Measurements from ENCODE around the gene GPR37L1. TPM values are rescaled to one million over a fixed set of nuclear protein-coding genes. Genes with fewer than 3 reads are reported as not detected.

GPR37L1 gene
- total and polyA plus RNA-seq, 2 donors: under 0.01 to 0.09 TPM

GRCh38 chr1:202129453-202130296 lies 7.0 kb downstream of the GPR37L1 start:
- no peak overlapping the region for H3K27ac ChIP-seq (ENCODE audit: low read depth in 1 of 2, low read length in 1 of 2)

DNA sequence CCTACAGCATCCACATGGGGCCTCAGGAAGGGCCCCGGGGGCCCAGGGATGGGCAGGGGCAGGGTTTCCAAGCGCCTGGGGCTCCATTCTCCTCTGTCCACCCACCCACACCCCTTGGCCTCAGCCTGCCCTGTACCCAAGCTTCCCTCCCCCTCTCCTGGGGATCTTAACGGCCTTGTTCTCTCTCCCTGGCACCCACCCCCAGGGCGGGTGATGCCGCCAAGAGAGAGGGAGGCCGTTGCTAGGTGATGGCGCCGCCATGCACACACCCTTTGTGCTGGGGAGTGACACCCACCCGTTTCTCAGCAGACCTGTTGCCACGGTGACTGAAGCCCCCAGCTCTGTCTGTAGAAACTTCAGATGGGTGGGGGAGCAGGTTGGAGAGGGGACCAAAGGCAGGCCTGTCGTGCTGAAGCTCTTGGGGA lies 7.6 kb downstream of the GPR37L1 start:
- H3K4me1 ChIP-seq (ENCODE audit: control insufficient read depth in 2 of 2, insufficient read depth in 2 of 2, low read length in 2 of 2): peaks cover 0 to 27% of the 10 kb centered on the region in 2 donors
- DNase-seq (ENCODE audit: low read depth in 6 of 9, low spot score in 9 of 9): no peak
- peaks cover 30 to 31% of the 10 kb centered on the region in 2 donors for H3K36me3 ChIP-seq (ENCODE audit: control insufficient read depth in 2 of 2, insufficient read depth in 2 of 2, low read length in 1 of 2)
- no peak overlapping the region for H3K27ac ChIP-seq (ENCODE audit: low read depth in 1 of 2, low read length in 1 of 2)
- peaks cover 0 to 4% of the 10 kb centered on the region in 2 donors for H3K27me3 ChIP-seq (ENCODE audit: control insufficient read depth in 2 of 2, insufficient read depth in 1 of 2, low read length in 1 of 2)
- no peak overlapping the region for H3K4me3 ChIP-seq (ENCODE audit: low read length in 2 of 2)
- H3K9me3 ChIP-seq (ENCODE audit: control insufficient read depth in 2 of 2, insufficient read depth in 1 of 2, low read length in 1 of 2): peaks cover 0 to 8% of the 10 kb centered on the region in 2 donors
- 80% methylated on average over 11 of the region's 11 CpGs for WGBS

More at GRCh38 chr1:202129453-202130296, 7.0 kb downstream of the GPR37L1 start:
- no peak overlapping the region for H3K4me3 ChIP-seq (ENCODE audit: low read length in 2 of 2)
- peaks cover 25 to 28% of the 10 kb centered on the region in 2 donors for H3K36me3 ChIP-seq (ENCODE audit: control insufficient read depth in 2 of 2, insufficient read depth in 2 of 2, low read length in 1 of 2)
- peaks cover 0 to 4% of the 10 kb centered on the region in 2 donors for H3K27me3 ChIP-seq (ENCODE audit: control insufficient read depth in 2 of 2, insufficient read depth in 1 of 2, low read length in 1 of 2)
- 90% methylated on average over 8 of the region's 8 CpGs for WGBS
- peaks cover 0 to 8% of the 10 kb centered on the region in 2 donors for H3K9me3 ChIP-seq (ENCODE audit: control insufficient read depth in 2 of 2, insufficient read depth in 1 of 2, low read length in 1 of 2)
- DNase-seq (ENCODE audit: low read depth in 6 of 9, low spot score in 9 of 9): no peak
- peaks cover 0 to 27% of the 10 kb centered on the region in 2 donors for H3K4me1 ChIP-seq (ENCODE audit: control insufficient read depth in 2 of 2, insufficient read depth in 2 of 2, low read length in 2 of 2)

DNA sequence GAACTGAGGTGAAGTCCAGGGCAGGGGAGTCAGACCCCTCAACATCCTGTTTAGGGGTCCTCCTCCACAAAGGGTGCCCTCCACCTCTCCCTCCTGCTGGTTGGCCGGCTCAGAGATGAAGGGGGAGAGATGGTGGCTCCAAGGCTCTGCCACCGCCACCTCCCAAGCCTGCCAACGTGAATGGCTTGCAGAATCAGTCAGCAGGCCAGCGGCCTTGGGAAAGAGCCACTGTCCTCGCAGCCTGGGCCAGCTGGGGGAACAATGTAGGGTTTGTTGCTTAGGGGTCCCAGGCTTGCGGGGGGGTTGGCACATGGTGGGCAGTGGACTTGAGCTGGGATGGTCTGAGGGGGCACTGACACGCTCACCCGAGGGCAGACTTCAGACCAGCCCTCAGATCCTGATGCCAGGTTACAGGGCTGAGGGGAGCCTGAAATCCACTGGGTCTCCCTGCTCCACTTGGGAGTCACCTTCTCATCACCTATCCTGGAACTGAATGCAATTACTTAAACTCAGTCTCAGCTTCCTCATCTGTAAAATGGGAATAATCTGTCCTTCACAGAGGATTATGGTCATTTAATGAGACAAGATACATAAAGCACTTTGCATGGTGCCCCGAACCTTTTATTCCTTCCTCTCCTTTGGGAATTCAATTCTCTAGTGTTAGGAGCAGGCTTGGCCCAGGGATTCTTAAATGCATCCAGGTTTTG lies 8.3 kb downstream of the GPR37L1 start:
- WGBS: 87% methylated on average over 9 of the region's 9 CpGs
- no peak overlapping the region for H3K27ac ChIP-seq (ENCODE audit: low read depth in 1 of 2, low read length in 1 of 2)
- H3K36me3 ChIP-seq (ENCODE audit: control insufficient read depth in 2 of 2, insufficient read depth in 2 of 2, low read length in 1 of 2): peaks cover 33 to 35% of the 10 kb centered on the region in 2 donors
- peaks cover 0 to 4% of the 10 kb centered on the region in 2 donors for H3K27me3 ChIP-seq (ENCODE audit: control insufficient read depth in 2 of 2, insufficient read depth in 1 of 2, low read length in 1 of 2)
- peaks cover 0 to 8% of the 10 kb centered on the region in 2 donors for H3K9me3 ChIP-seq (ENCODE audit: control insufficient read depth in 2 of 2, insufficient read depth in 1 of 2, low read length in 1 of 2)
- peaks cover 0 to 27% of the 10 kb centered on the region in 2 donors for H3K4me1 ChIP-seq (ENCODE audit: control insufficient read depth in 2 of 2, insufficient read depth in 2 of 2, low read length in 2 of 2)
- DNase-seq (ENCODE audit: low read depth in 6 of 9, low spot score in 9 of 9): no peak
- H3K4me3 ChIP-seq (ENCODE audit: low read length in 2 of 2): no peak overlapping the region

DNA sequence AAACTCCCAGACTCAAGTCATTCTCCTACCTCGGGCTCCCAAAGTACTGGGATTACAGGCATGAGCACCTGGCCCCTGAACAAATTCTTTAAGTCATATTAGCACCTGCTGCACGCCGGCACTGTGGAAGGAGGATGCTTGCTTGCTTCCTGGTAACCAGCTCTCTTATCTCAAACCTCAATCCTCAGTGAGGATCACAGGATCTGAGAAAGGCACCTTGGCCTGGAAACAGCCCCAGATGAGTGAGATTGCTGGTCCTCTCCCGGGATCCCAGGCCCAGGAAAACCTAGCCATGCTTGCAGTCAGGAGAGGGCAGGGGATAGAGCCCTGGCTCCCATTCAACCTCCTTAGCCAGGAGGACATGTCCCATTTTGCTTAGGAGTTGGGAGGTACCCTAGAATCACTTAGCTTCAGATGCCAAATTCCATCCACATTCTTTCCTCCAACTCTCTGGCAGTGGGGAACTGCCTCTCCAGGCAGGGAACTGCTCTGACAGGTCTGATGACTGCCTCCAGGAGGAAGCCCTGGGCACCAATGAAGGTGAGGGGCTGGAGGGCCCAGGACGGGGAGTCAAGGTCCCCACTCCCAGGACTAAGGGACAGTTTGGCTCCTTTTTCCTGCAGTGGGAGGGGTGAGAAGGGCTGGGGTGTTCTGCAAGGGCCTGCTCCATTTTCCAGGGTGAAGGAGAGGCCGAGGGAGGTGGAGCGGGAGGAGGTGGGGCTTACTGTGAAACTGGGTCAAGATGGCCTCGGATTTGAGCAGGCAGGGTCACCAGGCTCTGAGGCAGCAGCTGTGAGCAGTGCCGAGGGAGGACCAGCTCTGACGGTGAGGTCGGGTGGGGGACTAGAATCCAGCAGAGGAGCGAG lies 9.5 kb downstream of the GPR37L1 start:
- peak overlapping the region; percentile 3 to 61 for H3K27ac ChIP-seq (ENCODE audit: low read depth in 1 of 2, low read length in 1 of 2)
- H3K4me3 ChIP-seq (ENCODE audit: low read length in 2 of 2): no peak overlapping the region
- no peak for DNase-seq (ENCODE audit: low read depth in 6 of 9, low spot score in 9 of 9)
- peaks cover 0 to 27% of the 10 kb centered on the region in 2 donors for H3K4me1 ChIP-seq (ENCODE audit: control insufficient read depth in 2 of 2, insufficient read depth in 2 of 2, low read length in 2 of 2)
- H3K27me3 ChIP-seq (ENCODE audit: control insufficient read depth in 2 of 2, insufficient read depth in 1 of 2, low read length in 1 of 2): no peaks in the 10 kb centered on the region
- 93% methylated on average over 12 of the region's 12 CpGs for WGBS
- H3K36me3 ChIP-seq (ENCODE audit: control insufficient read depth in 2 of 2, insufficient read depth in 2 of 2, low read length in 1 of 2): peaks cover 34 to 35% of the 10 kb centered on the region in 2 donors
- peaks cover 0 to 8% of the 10 kb centered on the region in 2 donors for H3K9me3 ChIP-seq (ENCODE audit: control insufficient read depth in 2 of 2, insufficient read depth in 1 of 2, low read length in 1 of 2)

- Histone ChIP-seq H3K9me3 (ENCODE audit: control insufficient read depth in 2 of 2, insufficient read depth in 1 of 2, low read length in 1 of 2) (peaks cover 0 to 4% of the 10 kb centered on the region in 2 donors), H3K4me3 (ENCODE audit: low read length in 2 of 2) (no peak overlapping the region)
- WGBS: 98% methylated on average over 14 of the region's 14 CpGs
Measured at GRCh38 chr1:202133001-202133400, 10.3 kb downstream of the GPR37L1 start.

GRCh38 chr1:202133496-202133895 lies 10.8 kb downstream of the GPR37L1 start:
- H3K4me3 ChIP-seq (ENCODE audit: low read length in 2 of 2): no peak overlapping the region
- no peaks in the 10 kb centered on the region for H3K27me3 ChIP-seq (ENCODE audit: control insufficient read depth in 2 of 2, insufficient read depth in 1 of 2, low read length in 1 of 2)
- peaks cover 0 to 27% of the 10 kb centered on the region in 2 donors for H3K4me1 ChIP-seq (ENCODE audit: control insufficient read depth in 2 of 2, insufficient read depth in 2 of 2, low read length in 2 of 2)
- no peak overlapping the region for H3K27ac ChIP-seq (ENCODE audit: low read depth in 1 of 2, low read length in 1 of 2)
- peaks cover 43 to 47% of the 10 kb centered on the region in 2 donors for H3K36me3 ChIP-seq (ENCODE audit: control insufficient read depth in 2 of 2, insufficient read depth in 2 of 2, low read length in 1 of 2)
- WGBS: 94% methylated on average over 8 of the region's 8 CpGs
- peaks cover 0 to 4% of the 10 kb centered on the region in 2 donors for H3K9me3 ChIP-seq (ENCODE audit: control insufficient read depth in 2 of 2, insufficient read depth in 1 of 2, low read length in 1 of 2)
- no peak for DNase-seq (ENCODE audit: low read depth in 6 of 9, low spot score in 9 of 9)

More at GRCh38 chr1:202133001-202133400, 10.3 kb downstream of the GPR37L1 start:
- Histone ChIP-seq H3K4me1 (ENCODE audit: control insufficient read depth in 2 of 2, insufficient read depth in 2 of 2, low read length in 2 of 2) (peaks cover 0 to 27% of the 10 kb centered on the region in 2 donors), H3K27me3 (ENCODE audit: control insufficient read depth in 2 of 2, insufficient read depth in 1 of 2, low read length in 1 of 2) (no peaks in the 10 kb centered on the region), H3K36me3 (ENCODE audit: control insufficient read depth in 2 of 2, insufficient read depth in 2 of 2, low read length in 1 of 2) (peaks cover 42% of the 10 kb centered on the region in 2 donors), H3K27ac (ENCODE audit: low read depth in 1 of 2, low read length in 1 of 2) (peak overlapping the region in 1 of 2 donors; percentile 61)
- DNase-seq (ENCODE audit: low read depth in 6 of 9, low spot score in 9 of 9): no peak

DNA sequence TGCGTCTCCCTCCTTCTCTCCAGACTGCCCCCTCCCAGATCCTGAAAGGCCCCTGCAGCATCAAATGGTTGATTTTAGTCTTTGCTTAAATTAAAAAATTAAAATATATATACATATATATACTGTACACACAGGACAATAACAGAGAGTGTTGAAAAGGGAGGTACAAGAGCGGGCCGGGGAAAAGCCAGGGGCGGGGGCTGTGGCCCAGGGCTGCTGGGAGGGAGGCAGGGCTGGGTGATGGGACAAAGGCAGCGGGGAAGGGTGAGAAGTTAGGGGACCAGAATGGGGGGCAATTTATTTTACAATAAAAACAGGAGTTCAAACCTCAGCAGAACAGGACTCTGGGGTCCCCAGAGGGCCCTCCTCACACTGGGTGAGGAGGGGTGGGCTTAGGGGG lies 11.3 kb downstream of the GPR37L1 start:
- no peak overlapping the region for H3K4me3 ChIP-seq (ENCODE audit: low read length in 2 of 2)
- no peak overlapping the region for H3K27ac ChIP-seq (ENCODE audit: low read depth in 1 of 2, low read length in 1 of 2)
- peaks cover 0 to 4% of the 10 kb centered on the region in 2 donors for H3K9me3 ChIP-seq (ENCODE audit: control insufficient read depth in 2 of 2, insufficient read depth in 1 of 2, low read length in 1 of 2)
- peaks cover 43 to 49% of the 10 kb centered on the region in 2 donors for H3K36me3 ChIP-seq (ENCODE audit: control insufficient read depth in 2 of 2, insufficient read depth in 2 of 2, low read length in 1 of 2)
- peaks cover 0 to 27% of the 10 kb centered on the region in 2 donors for H3K4me1 ChIP-seq (ENCODE audit: control insufficient read depth in 2 of 2, insufficient read depth in 2 of 2, low read length in 2 of 2)
- no peaks in the 10 kb centered on the region for H3K27me3 ChIP-seq (ENCODE audit: control insufficient read depth in 2 of 2, insufficient read depth in 1 of 2, low read length in 1 of 2)
- 98% methylated on average over 5 of the region's 5 CpGs for WGBS
- DNase-seq (ENCODE audit: low read depth in 6 of 9, low spot score in 9 of 9): no peak

GRCh38 chr1:202134645-202135172 lies 12.0 kb downstream of the GPR37L1 start:
- Histone ChIP-seq H3K9me3 (ENCODE audit: control insufficient read depth in 2 of 2, insufficient read depth in 1 of 2, low read length in 1 of 2) (peaks cover 0 to 4% of the 10 kb centered on the region in 2 donors), H3K27me3 (ENCODE audit: control insufficient read depth in 2 of 2, insufficient read depth in 1 of 2, low read length in 1 of 2) (no peaks in the 10 kb centered on the region), H3K4me1 (ENCODE audit: control insufficient read depth in 2 of 2, insufficient read depth in 2 of 2, low read length in 2 of 2) (peaks cover 0 to 27% of the 10 kb centered on the region in 2 donors), H3K27ac (ENCODE audit: low read depth in 1 of 2, low read length in 1 of 2) (no peak overlapping the region), H3K4me3 (ENCODE audit: low read length in 2 of 2) (no peak overlapping the region), H3K36me3 (ENCODE audit: control insufficient read depth in 2 of 2, insufficient read depth in 2 of 2, low read length in 1 of 2) (peaks cover 43 to 49% of the 10 kb centered on the region in 2 donors)
- no peak for DNase-seq (ENCODE audit: low read depth in 6 of 9, low spot score in 9 of 9)
- 93% methylated on average over 13 of the region's 13 CpGs for WGBS

Data from thymus (tissue), 11 donors.